DND-41 (cell line): ENCODE data around the gene ABLIM2.

ENCODE experiments used
- EZH2 ChIP-seq: IDR thresholded peaks from 3 replicates; pipeline ENCODE4 v1.6.1; 2012; ENCODE audit warnings: borderline replicate concordance, low read depth, mild to moderate bottlenecking, moderate library complexity, low read length, inconsistent platforms; ENCODE audit not compliant: severe bottlenecking
- TF ChIP-seq, protein P1 (sequence below): IDR thresholded peaks from 2 replicates; pipeline ENCODE4 v1.5.1; 2012; ENCODE audit warnings: borderline replicate concordance, low read length, moderate library complexity, mild to moderate bottlenecking; ENCODE audit not compliant: poor library complexity, severe bottlenecking; ENCODE audit errors: extremely low read depth

DNA sequence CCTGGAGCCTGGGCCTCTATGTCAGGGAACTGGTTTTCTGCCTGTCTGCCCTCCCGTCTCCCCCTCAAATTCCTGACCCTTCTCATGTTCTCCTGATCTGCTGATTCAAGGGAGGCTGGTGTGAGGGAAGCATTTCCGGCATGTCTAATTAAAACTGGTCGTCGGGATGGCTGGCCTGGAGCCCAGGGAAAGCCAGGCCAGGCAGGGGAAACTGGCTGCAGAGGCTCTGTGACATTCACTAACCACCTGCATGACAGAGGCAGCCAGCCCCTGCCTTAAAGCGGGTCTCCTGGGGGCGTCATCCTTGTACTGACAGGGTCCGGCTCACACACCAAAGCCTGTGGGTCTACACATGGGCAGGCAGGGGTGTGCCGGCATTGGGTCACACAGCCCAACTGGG is 35.2 kb downstream of the ABLIM2 start:
- TF ChIP-seq, protein P1, sequence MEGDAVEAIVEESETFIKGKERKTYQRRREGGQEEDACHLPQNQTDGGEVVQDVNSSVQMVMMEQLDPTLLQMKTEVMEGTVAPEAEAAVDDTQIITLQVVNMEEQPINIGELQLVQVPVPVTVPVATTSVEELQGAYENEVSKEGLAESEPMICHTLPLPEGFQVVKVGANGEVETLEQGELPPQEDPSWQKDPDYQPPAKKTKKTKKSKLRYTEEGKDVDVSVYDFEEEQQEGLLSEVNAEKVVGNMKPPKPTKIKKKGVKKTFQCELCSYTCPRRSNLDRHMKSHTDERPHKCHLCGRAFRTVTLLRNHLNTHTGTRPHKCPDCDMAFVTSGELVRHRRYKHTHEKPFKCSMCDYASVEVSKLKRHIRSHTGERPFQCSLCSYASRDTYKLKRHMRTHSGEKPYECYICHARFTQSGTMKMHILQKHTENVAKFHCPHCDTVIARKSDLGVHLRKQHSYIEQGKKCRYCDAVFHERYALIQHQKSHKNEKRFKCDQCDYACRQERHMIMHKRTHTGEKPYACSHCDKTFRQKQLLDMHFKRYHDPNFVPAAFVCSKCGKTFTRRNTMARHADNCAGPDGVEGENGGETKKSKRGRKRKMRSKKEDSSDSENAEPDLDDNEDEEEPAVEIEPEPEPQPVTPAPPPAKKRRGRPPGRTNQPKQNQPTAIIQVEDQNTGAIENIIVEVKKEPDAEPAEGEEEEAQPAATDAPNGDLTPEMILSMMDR: no peak
- no peak for TF ChIP-seq EZH2
